NK-92 treated with Interleukin-12 subunit alpha and Interleukin-12 subunit beta, amount 100 ng/mL, for 24 hours (cell line): Measurements from ENCODE around the gene ST7L.

Experiments
- DNase-seq: peaks from one replicate; lab custom pipeline; 2025; lab: John Stamatoyannopoulos, UW

The ST7L gene

DNA sequence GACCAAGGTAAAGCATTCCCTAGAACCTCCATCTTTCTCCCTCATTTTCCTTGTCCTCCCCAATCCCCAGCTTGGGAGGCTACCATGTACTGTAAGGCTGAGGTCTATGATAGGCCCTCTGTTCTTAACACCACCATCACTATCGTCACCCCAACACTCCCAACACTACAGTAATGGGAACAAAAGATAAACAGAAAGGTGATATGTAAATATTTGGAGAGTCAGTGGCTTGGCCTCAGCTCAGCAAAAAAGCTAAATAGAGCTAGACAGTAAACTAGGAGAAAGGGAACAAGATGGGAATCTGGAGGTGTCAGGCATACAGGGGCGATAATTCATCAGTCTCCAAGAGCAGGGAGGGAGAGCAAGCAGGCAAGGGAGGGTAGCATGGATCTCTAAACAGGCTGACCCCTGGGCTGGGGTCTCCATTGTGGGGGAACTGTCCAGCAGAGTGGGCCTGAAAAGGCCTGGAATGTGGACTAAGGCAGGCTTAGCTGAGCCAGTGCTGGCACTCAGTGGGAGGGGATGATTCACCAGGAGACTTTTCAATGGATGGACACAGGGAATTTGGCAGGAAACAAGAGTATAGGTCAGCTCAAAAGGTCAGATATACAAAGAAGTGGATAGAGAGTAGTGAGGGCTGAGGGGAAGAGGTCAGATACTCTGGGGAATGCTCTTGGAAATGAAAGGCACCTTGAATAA, 103.5 kb downstream of the ST7L start:
- DNase-seq: no peak

- DNase-seq: no peak
Measured at GRCh38 chr1:112514901-112515300, 104.0 kb downstream of the ST7L start.

DNA sequence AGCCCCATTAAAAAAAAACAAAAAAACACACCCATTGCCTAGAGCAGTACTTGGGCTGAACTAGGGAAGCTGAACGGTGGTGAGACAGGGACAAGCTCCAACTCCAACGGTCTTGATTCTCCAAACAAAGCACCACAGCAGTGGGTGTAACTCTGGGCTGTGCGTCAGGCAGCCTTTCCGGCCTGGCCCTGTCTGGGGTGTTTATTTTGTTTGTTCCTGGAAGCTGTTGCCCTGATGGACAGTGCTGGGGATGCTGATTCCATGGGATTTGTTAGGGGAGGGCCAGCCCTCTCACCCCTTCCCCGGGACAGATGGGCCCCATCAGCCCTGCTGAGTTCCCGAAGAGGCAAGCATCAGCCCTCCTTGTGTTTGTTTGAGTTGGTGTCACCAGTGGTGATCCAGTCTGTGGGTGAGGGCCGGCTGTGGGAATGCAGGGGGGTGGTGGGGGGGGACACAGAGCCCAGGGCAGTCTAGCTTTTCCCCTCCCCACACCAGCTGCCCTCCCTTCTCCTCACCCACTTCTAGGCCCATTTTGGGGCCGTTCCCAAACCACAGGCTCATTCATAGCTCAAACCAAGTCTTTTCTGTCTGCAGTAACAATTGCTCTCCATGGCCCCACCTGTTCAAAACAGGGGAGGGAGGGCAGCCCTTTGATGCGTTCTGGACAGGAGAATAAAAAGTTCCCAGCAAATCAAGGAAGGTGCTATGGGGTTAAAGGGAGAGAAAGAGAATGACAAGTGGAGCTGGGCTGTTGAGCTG, 105.7 kb downstream of the ST7L start:
- DNase-seq: no peak

DNA sequence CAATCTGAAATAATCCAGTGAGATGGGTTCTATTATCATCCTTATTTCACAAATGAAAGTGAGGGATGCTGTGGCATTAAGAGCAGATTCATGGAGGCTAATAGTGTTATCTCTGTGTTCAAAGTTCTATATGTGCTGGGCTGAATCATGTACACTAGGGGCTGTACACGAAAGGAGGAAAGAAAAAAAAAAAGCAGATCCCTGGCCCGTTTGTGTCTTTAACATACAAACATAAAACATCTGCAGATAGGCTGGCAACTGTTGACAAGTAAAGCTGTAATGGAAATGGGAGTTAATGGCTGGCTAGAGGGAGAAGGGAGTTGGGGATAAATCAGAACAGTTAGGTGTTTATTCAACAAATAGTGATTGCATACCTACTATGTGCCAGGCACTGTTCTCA, 107.0 kb downstream of the ST7L start:
- DNase-seq: no peak

DNA sequence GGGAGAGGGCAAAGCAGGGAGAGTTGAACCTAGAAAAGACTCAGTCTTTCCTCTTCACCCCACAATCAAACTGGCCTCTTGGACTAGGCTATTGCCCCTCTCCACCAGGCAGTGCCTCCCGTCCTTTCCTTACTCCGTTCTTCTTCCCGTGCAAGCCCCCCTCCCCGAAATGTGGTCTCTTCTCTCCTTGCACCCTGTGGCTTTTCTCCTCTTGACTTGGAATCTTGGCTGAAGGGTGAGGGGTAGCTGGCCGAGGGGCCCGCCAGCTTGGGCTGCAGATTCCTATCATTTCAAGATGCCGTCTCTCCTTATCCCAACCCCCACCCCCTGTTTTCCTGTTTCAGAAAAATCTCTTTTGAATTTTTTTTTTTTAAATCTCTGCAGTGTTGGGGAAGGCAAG, 108.6 kb downstream of the ST7L start:
- no peak for DNase-seq

DNA sequence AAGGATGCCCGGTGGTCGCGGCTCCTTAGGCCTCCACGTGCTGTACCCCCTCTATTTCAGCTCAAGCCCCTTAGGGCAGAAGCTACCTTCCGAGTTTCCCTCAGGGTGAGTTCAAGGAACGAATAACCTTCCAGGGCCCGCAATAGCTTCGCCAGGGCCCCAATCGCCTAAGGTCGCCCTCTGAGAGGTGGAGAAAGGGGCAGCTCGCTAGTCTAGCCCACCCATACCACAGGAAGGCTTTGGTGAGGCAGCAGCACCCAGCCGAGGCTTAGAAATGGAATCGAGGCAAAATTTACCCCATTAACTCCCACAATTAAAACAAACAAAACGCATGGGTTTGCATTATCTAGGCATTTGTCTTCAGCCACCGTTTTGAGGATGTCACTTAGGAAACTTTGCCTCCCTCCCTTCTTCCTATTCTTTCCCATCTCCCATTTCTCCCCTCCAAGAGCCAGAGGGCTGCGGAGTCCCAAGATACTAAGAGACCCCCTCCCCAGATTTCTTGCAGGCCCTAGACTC, 109.2 kb downstream of the ST7L start:
- DNase-seq: no peak

GRCh38 chr1:112509005-112509659, 109.8 kb downstream of the ST7L start:
- no peak for DNase-seq

- no peak for DNase-seq
Measured at GRCh38 chr1:112508278-112509004, 110.5 kb downstream of the ST7L start, which contains the start of gene WNT2B. TSS of gene WNT2B (plus strand) at chr1:112508965. CDS start at chr1:112509263, 298 bp downstream.

DNA sequence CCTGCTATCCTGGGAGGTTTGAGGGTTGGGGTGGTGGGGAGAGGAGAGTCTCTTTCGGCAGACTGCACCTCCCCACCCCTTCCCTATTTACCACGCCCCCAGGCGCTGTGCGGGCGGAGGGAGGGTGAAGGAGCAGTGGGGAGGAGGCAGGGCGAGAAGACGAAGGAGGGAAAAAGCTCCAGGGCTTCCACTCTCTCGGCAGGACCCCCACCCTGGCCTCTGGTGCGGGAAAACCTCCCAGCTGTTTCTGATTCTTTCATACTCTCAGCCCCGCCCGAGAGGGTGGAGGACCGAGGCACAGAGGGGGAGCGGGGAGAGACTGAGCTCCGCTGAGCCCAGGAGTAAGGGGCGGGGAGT, 111.0 kb downstream of the ST7L start:
- DNase-seq: no peak

GRCh38 chr1:112507336-112507735, 111.6 kb downstream of the ST7L start:
- DNase-seq: no peak

GRCh38 chr1:112506731-112507130, 112.2 kb downstream of the ST7L start:
- DNase-seq: no peak

GRCh38 chr1:112506306-112506705, 112.6 kb downstream of the ST7L start:
- DNase-seq: no peak

DNA sequence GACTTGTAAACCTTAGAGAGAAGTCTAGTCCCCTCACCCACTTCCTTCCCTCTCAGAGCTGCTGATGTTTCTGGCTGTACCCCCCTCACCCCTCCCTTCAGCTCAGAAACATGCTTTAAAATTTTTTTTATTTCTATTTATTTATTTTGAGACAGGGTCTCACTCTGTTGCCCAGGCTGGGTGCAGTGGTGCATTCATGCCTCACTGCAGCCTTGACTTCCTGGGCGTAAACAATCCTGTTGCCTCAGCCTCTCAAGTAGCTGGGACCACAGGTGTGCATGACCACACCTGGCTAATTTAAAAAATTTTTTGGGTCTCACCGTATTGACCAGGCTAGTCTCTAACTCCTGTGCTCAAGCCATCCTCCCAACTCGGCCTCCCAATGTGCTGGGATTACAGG, 113.1 kb downstream of the ST7L start:
- no peak for DNase-seq

DNA sequence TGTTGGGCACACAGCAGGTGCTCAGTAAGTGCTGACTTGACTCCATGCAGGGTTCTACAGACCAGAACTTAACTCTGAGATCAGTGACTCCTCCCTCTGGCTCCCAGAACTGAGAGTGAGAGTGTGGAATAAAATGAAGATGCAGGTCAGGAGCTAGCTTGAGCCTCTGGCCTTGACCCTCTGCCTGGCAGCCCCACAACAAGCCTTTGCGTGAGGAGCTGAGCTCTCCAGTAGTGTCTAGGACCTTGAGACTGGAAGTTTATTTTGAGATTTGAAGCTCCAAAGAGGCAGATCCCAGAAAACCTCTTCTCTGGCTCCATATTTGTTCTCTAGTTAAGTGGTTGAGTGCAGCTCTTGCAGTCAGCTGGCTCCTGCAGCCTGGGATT, 113.5 kb downstream of the ST7L start:
- no peak for DNase-seq

DNA sequence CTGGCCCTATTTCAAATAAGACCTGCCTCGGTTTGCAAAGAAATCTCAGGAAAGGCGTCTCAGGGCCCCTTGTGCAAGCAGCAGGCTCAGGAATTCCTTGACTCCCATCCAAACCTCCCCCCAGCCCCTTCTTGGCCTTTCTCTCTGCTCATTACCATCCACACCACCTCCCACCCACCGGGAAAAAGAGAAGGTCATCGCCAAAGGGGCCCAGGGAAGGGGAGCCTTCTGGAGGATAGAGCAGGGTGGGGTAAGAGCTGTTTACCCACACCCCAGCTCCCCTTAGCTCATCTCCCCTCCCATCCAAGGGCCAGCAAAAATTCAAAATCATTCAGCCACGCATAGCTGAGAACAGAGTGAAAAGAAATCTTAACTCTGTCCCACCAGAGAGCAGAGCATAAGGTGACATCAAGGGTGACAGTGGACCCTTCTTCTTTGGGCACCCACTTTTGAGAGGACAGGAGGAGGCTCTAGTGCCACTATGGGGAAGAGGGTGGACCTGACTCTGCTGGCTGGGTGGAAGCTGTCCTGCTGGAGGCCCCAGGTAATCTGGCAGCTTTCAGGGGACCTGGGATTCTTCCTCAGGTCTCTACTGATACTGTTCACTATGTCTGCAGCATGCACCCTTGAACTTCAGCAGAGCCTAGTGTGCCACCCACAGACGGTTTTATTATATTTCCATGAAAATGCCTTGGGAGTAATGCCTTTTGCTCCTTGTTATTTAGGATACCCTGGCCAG, 114.1 kb downstream of the ST7L start:
- DNase-seq: no peak

- no peak for DNase-seq
Measured at GRCh38 chr1:112504001-112504660, 114.8 kb downstream of the ST7L start.

DNA sequence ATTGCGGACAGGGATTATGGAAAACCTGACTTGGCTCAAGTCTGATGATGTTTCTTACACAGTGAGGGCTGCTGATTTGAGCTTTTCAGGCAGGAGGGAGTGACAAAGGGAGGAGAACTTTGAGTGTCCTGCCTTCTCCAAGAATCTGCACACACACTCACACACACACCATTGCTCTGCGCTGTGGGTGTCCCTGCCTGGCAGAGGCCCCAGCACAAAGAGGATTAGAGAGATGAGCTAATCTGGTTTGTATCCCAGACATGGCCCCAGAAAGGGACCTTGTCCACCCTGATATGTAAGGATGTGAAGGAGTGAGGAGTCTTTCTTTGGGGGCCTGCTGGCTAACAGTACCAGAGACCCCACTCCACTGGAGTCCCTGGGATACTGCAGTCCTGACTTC, 116.1 kb downstream of the ST7L start:
- no peak for DNase-seq

DNA sequence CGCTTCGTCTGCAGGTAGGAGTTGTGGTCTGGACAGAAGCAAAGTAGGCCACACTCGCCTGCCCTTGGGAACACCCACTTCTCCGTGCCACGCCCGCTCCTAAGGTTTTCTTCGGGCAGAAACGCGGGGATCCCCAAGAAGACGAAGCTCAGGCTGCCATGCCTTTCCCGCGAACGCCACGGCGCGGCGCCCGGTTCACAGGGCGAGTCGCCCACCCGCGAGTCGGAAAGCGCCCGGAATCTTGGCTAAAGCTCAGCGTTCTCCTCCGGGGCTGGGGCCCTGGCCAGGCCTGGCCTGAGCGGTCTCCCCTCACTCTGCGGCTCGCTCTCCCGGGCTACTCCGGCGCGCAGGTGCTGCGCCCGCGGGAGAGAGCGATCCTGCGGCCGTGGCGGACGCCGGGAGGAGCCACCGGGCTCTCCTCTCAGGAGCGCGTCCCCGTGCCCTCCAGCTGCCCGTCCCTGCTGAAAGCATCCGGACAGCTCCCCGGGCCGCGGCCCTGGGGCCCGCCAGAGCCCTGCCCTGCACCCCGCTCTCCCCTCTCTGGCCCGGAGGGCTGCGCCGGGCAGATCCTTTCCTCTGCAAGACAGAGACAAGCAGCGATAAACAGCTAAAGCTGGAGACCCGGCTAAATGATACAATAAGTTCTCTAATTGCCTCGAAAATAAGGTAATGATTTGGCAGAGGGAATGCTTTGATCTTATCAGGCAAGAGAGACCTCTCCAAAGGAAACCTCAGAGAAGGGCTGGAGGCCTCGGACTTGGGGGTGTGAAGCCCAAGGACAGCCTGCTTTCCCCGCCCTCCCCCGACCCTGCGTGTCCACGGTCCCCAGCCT, 116.9 kb downstream of the ST7L start:
- no peak for DNase-seq

GRCh38 chr1:112496290-112496689, 122.7 kb downstream of the ST7L start:
- no peak for DNase-seq

DNA sequence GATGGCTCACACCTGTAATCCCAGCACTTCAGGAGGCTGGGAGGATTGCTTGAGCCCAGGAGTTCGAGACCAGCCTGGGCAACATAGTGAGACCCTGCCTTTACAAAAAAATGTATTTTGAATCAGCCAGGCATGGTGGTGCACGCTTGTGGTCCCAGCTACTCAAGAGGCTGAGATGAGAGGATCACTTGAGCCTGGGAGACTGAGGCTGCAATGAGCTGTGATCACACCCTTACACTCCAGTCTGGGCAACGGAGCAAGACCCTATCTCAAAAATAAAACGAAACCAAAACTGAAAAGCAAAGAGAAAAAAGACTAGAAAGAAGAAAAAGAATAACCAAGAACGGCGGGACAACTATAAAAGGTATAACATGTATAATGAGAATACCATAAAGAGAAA, 125.6 kb downstream of the ST7L start:
- no peak for DNase-seq
